EL (cell line): ENCODE data around the gene VWA5B2.
A peak's percentile ranks its signal among the peaks of the same experiment; 100 is the strongest.

Experiments used
- DNase-seq: peaks from one replicate; pipeline ENCODE4 v3.0.0-alpha.2; 2016

Gene VWA5B2

DNA sequence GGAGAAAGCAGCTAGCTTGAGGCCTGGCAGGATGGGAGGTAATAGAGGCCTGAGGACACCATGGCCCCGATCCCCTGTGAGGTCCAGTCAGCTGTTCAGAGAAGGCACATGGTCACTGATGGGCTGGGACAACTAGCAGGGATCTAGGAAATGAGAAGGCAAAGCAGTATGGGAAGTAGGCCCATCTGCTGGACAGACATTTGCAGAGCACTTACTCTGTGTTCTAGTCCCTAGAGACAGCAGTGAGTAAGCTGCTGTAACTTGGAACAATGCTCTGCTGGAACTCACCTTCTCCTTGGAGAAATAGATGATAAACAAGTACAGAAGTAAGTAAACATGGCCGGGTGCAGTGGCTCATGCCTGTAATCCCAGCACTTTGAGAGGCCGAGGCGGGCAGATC is 53.6 kb downstream of the VWA5B2 start:
- no peak for DNase-seq

DNA sequence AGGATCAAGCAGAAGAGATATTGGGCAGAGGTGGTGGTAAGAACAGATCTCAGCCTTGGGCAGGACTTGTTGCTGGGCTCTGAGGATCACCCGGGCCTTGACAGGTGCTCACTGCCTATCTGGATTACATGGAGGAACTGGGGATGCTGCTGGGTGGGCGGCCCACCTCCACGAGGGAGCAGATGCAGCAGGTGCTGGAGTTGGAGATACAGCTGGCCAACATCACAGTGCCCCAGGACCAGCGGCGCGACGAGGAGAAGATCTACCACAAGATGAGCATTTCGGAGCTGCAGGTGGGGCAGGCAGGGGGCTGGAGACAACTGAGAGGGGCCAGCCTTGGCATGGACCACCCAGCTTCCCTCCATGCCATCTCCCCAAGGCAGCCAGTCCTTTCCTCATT is 54.3 kb downstream of the VWA5B2 start:
- DNase-seq = no peak

DNA sequence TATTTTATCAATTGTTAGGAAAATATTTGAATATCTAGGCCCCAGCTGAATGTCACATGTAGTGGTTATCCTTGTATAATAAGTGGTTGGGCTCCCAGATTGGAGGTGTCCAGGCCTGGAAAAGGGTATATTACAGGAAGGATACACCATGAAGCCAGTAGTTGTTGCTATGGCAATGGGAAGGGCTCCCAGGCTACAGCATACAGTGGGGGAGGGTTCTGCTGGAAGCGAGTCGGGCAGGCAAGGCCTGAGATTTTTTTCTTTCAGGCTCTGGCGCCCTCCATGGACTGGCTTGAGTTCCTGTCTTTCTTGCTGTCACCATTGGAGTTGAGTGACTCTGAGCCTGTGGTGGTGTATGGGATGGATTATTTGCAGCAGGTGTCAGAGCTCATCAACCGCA is 55.3 kb downstream of the VWA5B2 start:
- peak; percentile 71 for DNase-seq

DNA sequence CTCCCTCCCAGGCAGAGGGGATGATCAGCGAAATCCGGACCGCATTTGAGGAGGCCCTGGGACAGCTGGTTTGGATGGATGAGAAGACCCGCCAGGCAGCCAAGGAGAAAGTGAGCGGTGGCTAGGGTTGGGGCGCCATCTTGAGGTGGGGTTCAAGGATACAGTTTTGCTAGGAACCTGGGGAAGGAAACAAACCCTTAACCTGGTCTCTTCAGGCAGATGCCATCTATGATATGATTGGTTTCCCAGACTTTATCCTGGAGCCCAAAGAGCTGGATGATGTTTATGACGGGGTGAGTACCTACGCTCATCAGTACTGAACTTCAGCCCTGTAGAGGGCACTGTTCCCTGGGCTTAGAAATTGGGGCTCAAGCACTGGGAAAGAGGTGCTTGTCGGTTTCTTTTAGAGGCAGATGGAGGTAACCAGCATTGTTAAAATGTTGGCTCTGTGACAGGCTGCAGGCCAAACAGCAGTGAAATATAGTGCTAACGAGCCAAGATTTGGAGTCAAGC is 60.1 kb downstream of the VWA5B2 start:
- DNase-seq = peak; percentile 65

DNA sequence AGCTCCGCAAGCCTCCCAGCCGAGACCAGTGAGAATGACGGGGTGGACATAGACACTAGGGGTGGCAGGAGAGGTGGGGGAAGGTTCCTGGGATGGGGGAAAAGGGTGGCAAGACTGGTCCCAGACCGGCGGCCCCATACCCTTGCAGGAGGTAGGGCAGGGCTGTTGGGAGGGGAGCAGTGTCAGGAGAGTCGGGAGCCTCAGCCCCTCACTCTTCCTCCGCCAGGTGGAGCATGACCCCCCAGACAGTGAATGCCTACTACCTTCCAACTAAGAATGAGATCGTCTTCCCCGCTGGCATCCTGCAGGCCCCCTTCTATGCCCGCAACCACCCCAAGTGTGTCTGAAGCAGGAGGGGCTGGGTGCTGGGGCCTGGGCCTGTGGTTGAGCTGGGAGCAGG is 60.9 kb downstream of the VWA5B2 start:
- no peak for DNase-seq

DNA sequence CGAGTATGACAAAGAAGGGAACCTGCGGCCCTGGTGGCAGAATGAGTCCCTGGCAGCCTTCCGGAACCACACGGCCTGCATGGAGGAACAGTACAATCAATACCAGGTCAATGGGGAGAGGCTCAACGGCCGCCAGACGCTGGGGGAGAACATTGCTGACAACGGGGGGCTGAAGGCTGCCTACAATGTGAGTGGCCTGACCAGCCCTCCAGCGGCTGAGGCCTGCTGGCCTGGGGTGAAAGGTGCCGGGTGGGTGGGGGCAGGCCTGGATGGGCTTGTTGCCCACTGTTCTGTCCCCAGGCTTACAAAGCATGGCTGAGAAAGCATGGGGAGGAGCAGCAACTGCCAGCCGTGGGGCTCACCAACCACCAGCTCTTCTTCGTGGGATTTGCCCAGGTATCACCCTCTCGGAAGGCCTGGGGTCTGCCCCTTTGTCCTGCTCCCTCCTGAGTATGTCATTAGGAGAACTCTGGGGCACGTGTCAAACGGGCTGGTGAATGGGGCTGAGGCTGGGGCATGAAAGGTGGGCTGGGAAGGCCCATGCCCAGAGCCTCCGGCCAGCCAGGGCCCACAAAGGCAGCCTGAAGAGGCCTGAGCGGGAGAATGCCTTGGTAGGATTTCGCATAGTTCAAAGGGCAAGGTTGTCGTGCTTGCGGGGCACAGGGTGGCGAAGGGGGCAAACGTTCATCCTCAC is 61.8 kb downstream of the VWA5B2 start:
- DNase-seq = no peak
